GM18909 (cell line): ENCODE results near the gene TUBGCP2.

ENCODE experiments used
- ATAC-seq: cut with Tn5 transposase; IDR thresholded peaks from one replicate; pipeline ENCODE4 v1.9.1; 2021; ENCODE audit warnings: mild to moderate bottlenecking; ENCODE audit not compliant: unreplicated experiment, poor library complexity

TUBGCP2 gene

GRCh38 chr10:133280391-133281059 is 28.1 kb downstream of the TUBGCP2 start:
- no peak for ATAC-seq

GRCh38 chr10:133279326-133280226 is 29.1 kb downstream of the TUBGCP2 start:
- ATAC-seq = no peak

DNA sequence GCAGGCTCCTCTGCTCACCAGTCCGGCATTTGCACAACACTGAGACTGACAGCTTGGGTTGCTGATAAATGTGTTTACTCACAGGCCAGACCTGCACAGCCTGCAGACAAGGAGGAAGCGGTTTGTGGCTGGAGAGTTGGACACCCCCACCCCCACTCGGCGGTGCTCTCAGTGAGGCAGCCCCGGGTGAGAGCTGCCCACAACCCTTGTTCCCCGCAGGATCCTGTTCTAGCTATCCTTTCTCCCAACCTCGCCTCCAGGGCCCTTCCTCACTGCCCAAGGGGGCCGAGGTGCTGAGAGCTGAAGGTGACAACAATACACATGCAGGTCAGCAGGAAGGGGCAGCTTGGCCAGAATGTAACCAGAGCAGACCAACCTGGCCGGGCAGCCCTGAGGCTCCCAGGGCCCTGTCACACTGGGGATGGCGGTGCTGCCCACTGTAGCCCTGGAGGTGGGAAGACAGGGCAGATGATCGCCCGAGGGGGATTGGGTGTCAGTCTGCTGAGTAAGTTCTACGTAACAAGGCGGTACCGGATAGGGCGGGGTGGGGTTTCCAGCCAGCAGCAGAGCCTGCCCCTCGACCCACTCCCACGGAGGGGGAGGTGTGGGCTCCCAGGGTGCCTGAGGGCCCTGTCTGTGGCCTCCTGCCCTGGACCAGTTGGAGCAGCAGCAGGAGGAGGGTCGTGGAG is 30.0 kb downstream of the TUBGCP2 start:
- peak; percentile 43 for ATAC-seq

GRCh38 chr10:133277993-133278576 is 30.6 kb downstream of the TUBGCP2 start:
- no peak for ATAC-seq

GRCh38 chr10:133277277-133277992 is 31.2 kb downstream of the TUBGCP2 start:
- no peak for ATAC-seq

DNA sequence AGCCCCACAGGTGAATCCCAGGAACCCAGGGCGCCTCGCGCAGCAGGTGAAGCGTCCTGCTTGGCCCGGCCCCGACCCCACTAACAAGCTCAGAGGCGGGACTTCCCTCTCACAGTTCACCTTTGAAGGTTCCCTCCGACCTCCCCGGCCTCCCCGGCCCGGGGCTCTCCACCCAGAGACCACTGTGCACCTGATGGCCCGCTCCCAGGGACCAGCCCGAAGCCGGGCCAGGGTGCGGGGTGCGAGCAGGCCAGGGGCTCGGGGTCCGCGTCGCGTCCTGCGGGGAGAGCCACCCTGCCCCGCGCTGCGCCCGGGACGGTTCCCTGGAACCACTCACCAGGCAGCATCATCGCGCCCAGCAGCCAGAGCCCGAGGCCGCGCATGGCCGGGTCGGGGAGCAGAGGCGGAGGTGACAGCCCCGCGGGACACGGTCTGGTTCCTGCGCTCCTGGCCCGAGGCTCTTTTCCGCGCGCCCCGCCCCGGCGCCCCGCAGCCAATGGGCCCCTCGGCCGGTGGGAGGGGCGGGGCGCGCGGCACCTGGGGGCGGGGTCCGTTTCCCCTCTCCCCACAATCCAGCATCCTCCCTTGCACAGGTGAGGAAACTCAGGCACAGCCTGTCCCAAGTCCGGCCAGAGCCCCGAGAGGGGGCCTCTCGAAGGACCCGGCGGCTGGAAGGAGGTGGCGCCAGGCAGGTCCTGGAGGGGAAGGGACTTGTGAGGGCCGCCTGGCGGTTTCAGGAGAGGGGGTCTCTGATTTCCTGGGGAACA is 32.1 kb downstream of the TUBGCP2 start, which contains the start of gene ADAM8:
Gene ADAM8 (minus strand): TSS at position 434 of the 767 bp plus-strand sequence. CDS start 51 bp downstream, at position 383.
- ATAC-seq = peak; percentile 44

DNA sequence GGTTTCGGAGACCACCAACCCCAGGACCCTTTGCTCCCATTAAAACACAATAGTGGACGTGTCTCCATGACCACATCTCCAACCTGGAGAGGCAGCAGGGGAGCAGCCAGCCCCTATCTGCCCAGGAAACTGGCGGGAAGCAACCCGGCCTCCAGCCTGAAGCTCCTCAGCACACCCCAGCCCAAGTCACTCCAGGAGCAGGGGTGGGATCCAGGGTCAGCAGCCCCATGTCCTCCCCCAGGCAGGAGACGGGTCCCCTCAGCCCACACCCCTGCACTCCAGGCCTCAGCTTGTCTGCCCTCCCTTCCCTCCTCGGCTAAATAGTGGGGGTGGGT is 32.6 kb downstream of the TUBGCP2 start:
- no peak for ATAC-seq

GRCh38 chr10:133275684-133276092 is 33.0 kb downstream of the TUBGCP2 start:
- ATAC-seq = peak; percentile 31

DNA sequence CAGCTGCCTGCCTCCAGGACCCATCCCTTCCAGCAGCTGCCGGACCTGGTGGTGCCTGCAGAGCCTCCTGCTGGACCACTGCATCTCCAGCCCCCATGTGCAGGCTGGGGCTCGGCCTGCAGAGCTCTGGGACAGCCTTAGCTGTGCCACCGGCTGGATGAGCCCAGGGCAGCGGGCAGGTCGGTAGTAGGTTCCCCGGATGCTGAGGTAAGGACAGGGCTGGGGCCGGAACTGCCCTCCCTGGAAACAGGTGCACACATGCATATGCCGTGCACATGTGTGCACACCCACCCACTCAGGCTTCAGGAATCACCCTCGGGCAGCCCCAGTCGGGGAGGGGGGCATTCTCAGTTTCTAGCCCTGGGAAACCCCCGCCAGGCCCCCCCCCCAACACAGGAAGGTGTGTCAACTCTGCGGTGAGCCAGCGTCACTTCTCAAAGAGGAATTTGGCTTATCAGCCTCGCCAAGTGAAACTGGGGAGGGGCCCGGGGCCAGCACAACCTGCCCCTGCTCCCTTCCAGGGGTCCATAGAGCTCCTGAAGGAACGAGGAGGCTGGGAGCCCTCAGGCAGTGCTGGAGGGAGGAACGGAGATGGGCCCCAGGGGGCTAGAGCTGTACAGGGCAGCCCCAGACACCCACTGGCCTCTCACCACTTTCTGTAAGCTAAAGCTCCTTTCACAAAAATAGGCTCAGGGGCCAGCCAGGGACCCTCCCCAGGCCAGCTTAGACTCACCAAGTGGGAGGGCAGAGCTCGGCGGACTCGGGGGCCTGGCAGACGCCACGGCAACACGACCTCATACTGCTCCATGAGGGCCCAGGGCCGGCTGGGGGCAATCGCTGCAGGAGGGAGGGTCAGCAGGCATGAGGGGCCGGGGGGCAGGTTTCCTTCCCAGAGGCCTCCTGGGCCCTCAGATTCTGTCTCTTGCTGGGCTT is 33.7 kb downstream of the TUBGCP2 start:
- peak; percentile 53 for ATAC-seq

- ATAC-seq = no peak
Measured at GRCh38 chr10:133273534-133274143, 35.0 kb downstream of the TUBGCP2 start.

DNA sequence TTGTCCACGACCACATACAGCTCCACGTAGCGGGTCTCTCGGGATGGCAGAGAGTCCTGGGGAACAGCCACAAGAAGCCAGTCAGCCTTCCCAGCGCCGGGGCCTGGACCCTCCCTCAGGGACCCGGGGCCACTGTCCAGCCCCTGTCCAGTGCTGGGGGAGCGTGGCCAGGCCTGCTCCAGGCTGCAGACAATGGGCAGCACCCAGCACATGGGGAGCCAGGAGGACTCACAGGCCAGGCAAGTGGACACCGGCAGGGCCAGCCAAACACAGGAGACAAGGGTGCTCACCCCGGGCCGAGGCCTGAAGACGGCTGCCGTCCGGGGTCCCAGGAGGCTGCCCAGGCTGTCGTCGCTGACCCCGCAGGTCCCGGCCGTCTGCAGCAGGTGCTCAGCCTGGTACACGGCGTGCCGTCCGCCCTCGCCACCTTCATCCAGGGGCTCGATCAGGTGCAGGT is 35.7 kb downstream of the TUBGCP2 start:
- no peak for ATAC-seq

- ATAC-seq = no peak
Measured at GRCh38 chr10:133272301-133272963, 36.2 kb downstream of the TUBGCP2 start.

GRCh38 chr10:133271521-133272300 is 37.0 kb downstream of the TUBGCP2 start:
- ATAC-seq = no peak

DNA sequence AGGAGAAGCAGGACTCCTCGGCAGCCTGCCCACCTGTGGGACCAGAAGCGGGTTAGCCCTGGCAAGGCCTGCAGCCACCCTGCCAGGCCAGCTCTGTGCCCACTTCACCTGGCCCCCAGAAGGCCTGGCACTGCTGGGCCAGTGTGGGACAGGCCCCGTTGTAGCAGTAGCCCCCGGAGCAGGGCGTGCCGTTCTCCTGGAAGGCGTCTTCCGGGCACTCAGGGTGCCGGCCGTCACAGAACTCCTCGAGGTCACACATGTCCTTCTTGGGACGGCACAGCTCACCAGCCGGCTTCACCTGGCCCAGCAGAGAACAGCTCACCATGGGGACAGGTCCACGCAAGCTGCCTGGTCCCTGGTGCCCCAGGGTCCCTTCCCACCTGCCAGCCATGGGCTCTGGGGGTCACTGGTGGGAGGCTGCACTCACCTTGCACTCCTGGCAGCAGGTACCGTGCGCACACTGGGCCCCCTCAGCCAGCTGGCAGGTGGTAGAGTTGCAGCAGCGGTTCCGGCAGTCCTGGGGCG is 37.8 kb downstream of the TUBGCP2 start:
- no peak for ATAC-seq

DNA sequence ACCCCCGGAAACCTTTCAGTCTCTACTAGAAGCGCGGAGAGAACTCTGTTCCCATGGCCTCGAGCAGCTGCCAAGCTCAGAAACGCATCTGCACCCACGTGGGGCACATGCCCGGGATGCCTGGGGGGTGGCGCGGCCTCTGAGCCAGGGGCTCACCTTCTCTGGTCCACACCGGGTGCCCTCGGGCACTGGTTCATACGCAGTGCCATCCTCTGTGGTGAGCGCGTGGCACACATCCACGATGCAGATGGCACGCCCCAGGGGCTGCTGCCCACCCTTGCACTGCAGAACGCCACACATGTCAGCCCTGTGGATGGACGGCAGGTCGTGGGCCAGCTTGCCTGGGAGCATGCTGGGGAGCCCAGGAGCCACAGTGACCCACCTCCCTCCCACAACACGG is 38.5 kb downstream of the TUBGCP2 start:
- ATAC-seq = no peak

- ATAC-seq = no peak
Measured at GRCh38 chr10:133269367-133269766, 39.3 kb downstream of the TUBGCP2 start.
